Thyroid gland (tissue), 4 donors: ENCODE measurements around the gene NPS. TPM values are rescaled to one million over a fixed set of nuclear protein-coding genes. Genes with fewer than 3 reads are reported as not detected.

ENCODE experiments used
- DNase-seq, 2 donors: peaks; one replicate each; pipeline ENCODE4 v3.0.0-alpha.2; 2019
- H3K27ac ChIP-seq, 3 donors: fragments of 200-600 bp; sonication (generic); 1 replicate in 2 of 3; 2 replicates in 1 of 3; pipeline ENCODE4 v1.5.1; 2016 to 2019; ENCODE audit warnings: mild to moderate bottlenecking in 1 of 3, moderate library complexity in 1 of 3
- H3K27me3 ChIP-seq: fragments of 200-600 bp; sonication (generic); one replicate; pipeline ENCODE4 v1.5.1; 2019
- H3K36me3 ChIP-seq, 2 donors: fragments of 200-600 bp; sonication (generic); one replicate each; pipeline ENCODE4 v1.5.1; 2016 to 2019
- H3K4me1 ChIP-seq, 2 donors: fragments of 200-600 bp; sonication (generic); one replicate each; pipeline ENCODE4 v1.5.1; 2017 to 2019
- H3K4me3 ChIP-seq, 3 donors: fragments of 200-600 bp; sonication (generic); replicated peaks in 1 of 3; 1 replicate in 2 of 3; 2 replicates in 1 of 3; pipeline ENCODE4 v1.5.1; 2016; ENCODE audit warnings: mild to moderate bottlenecking in 1 of 3
- H3K9me3 ChIP-seq: fragments of 200-600 bp; sonication (generic); one replicate; pipeline ENCODE4 v1.5.1; 2017
- CTCF ChIP-seq, 6 experiments: fragments of 200-600 bp in 3 of 6; fragments of 450-650 bp in 3 of 6; sonication (generic) in 3 of 6; IDR thresholded peaks; one replicate each; pipeline ENCODE4 v1.5.1; 2016 to 2019; ENCODE audit warnings: antibody characterized with exemption in 6 of 6, mild to moderate bottlenecking in 2 of 6, inconsistent platforms in 1 of 6, moderate library complexity in 1 of 6
- POLR2A ChIP-seq, 2 donors: fragments of 450-650 bp; IDR thresholded peaks; one replicate each; pipeline ENCODE4 v1.6.1; 2017; ENCODE audit warnings: antibody characterized with exemption in 2 of 2, mild to moderate bottlenecking in 2 of 2, moderate library complexity in 1 of 2
- WGBS, 2 donors: methylation state at CpG; one replicate each; pipeline ENCODE4 v1.1.5; 2017; 5-methylcytosine and 5-hydroxymethylcytosine counted together
- intact Hi-C: fragments of 100-400 bp; cut with DNase I; formaldehyde crosslinking; loops from one replicate; pipeline ENCODE4 v1.15.1; 2023
- total RNA-seq, 4 donors: library from RNA; depleted of rRNA; stranded (reverse); fragments of >200 nt; gene quantifications; one replicate each; pipeline ENCODE4 v1.2.3, GENCODE V29; 2016

The NPS gene
- total RNA-seq, 4 donors from 2014 or later = not detected

GRCh38 chr10:127527891-127528290, 21.2 kb upstream of the NPS start:
- DNase-seq = peak in 1 of 2 donors; percentile 6
- H3K9me3 ChIP-seq = no peaks in the 10 kb centered on the region
- no peaks in the 10 kb centered on the region for H3K4me1 ChIP-seq
- intact Hi-C loops = no loop called here
- H3K27me3 ChIP-seq = no peaks in the 10 kb centered on the region
- no peaks in the 10 kb centered on the region for H3K36me3 ChIP-seq
- no peak overlapping the region for H3K4me3 ChIP-seq
- no peak for TF ChIP-seq POLR2A (IDR thresholded peaks at IDR 0.05)
- no peak for TF ChIP-seq CTCF (IDR thresholded peaks at IDR 0.05)
- WGBS, 2 donors = 52 to 59% methylated on average over 8 of the region's 8 CpGs
- H3K27ac ChIP-seq = no peak overlapping the region

GRCh38 chr10:127532193-127532592, 16.9 kb upstream of the NPS start:
- H3K36me3 ChIP-seq = no peaks in the 10 kb centered on the region
- no peaks in the 10 kb centered on the region for H3K27me3 ChIP-seq
- no peak overlapping the region for H3K4me3 ChIP-seq
- 94 to 96% methylated on average over 6 of the region's 6 CpGs for WGBS, 2 donors
- no peak for DNase-seq
- H3K4me1 ChIP-seq = no peaks in the 10 kb centered on the region
- no peak overlapping the region for H3K27ac ChIP-seq
- H3K9me3 ChIP-seq = no peaks in the 10 kb centered on the region
- no peak for TF ChIP-seq POLR2A (IDR thresholded peaks at IDR 0.05)
- TF ChIP-seq CTCF (IDR thresholded peaks at IDR 0.05) = no peak
- intact Hi-C loops = no loop called here

GRCh38 chr10:127532659-127533058, 16.4 kb upstream of the NPS start:
- DNase-seq = no peak
- 91 to 100% methylated on average over 2 to 5 of the region's 5 CpGs for WGBS, 2 donors
- Histone ChIP-seq H3K27ac (no peak overlapping the region), H3K4me1 (no peaks in the 10 kb centered on the region), H3K4me3 (no peak overlapping the region), H3K27me3 (no peaks in the 10 kb centered on the region), H3K36me3 (no peaks in the 10 kb centered on the region), H3K9me3 (no peaks in the 10 kb centered on the region)
- intact Hi-C loops = no loop called here
- TF ChIP-seq CTCF (IDR thresholded peaks at IDR 0.05) = no peak
- no peak for TF ChIP-seq POLR2A (IDR thresholded peaks at IDR 0.05)

- 71 to 75% methylated on average over 6 of the region's 6 CpGs for WGBS, 2 donors
- Histone ChIP-seq H3K27ac (no peak overlapping the region), H3K4me1 (no peaks in the 10 kb centered on the region), H3K9me3 (no peaks in the 10 kb centered on the region), H3K27me3 (no peaks in the 10 kb centered on the region), H3K36me3 (no peaks in the 10 kb centered on the region), H3K4me3 (no peak overlapping the region)
- intact Hi-C loops = no loop called here
- TF ChIP-seq POLR2A (IDR thresholded peaks at IDR 0.05) (no peak), CTCF (IDR thresholded peaks at IDR 0.05) (no peak)
- no peak for DNase-seq
Observed at GRCh38 chr10:127534074-127534473, 15.0 kb upstream of the NPS start.

- WGBS, 2 donors = 95 to 100% methylated on average over 1 of the region's 1 CpG
- no peak overlapping the region for H3K27ac ChIP-seq
- DNase-seq = no peak
- H3K4me1 ChIP-seq = no peaks in the 10 kb centered on the region
- no peaks in the 10 kb centered on the region for H3K27me3 ChIP-seq
- H3K9me3 ChIP-seq = no peaks in the 10 kb centered on the region
- intact Hi-C loops = no loop called here
- no peak overlapping the region for H3K4me3 ChIP-seq
- H3K36me3 ChIP-seq = no peaks in the 10 kb centered on the region
- no peak for TF ChIP-seq CTCF (IDR thresholded peaks at IDR 0.05)
- no peak for TF ChIP-seq POLR2A (IDR thresholded peaks at IDR 0.05)
Observed at GRCh38 chr10:127534496-127534895, 14.6 kb upstream of the NPS start.
